HG03521 (cell line): ENCODE data around the gene NRROS.
"Not testable (repeated sequence)": the region's sequence is repeated elsewhere in the genome, so short reads cannot be mapped to it uniquely, and the experiment has no call there.

Experiments
- ATAC-seq: cut with Tn5 transposase; IDR thresholded peaks from one replicate; pipeline ENCODE4 v1.9.1; 2021; ENCODE audit warnings: mild to moderate bottlenecking, moderate library complexity; ENCODE audit not compliant: unreplicated experiment

Gene NRROS

DNA sequence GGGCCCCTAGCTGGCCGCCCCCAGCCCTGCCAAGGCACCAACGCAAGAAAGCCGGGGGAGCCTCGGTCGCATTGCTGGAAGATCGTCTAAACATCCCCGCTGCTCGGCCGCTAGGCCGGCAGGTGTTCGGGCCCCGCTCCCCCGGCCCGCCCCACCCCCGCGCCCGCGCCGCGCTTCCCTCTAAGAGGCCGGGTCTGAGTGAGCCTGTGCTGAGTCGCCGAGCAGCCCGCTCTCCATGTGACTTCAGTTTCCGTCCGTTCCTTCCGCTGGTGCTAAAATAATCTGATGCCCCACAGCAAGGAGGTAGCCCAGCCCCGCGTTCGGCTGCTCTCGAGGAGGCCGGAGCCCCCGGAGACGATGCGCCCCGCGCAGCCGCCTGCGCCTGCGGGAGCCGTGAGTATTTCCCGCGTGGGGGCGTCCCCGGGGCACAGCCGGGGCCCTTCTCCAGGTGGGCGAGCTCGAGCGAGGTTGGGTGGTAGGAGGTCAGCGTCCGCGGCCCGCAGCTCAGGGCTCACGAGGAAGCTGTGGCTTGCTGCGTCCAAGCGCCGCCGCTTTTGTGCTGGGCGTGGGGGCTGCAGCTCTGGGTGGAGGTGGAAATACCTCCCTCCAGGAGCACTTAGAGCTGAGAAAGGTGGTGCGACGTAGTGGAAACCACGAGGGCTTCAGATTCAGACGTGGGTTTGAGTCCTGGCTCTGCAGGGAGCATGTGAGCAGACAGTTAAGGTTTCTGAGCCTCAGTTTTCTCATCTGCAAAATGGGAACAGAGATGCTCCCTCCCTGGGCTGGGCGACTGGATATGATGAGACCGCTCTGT lies at the start of gene NRROS:
Gene NRROS (plus strand): TSS at position 212 of the 814 bp plus-strand sequence. CDS start 14,846 bp downstream, outside the sequence.
- peak; percentile 27 for ATAC-seq

DNA sequence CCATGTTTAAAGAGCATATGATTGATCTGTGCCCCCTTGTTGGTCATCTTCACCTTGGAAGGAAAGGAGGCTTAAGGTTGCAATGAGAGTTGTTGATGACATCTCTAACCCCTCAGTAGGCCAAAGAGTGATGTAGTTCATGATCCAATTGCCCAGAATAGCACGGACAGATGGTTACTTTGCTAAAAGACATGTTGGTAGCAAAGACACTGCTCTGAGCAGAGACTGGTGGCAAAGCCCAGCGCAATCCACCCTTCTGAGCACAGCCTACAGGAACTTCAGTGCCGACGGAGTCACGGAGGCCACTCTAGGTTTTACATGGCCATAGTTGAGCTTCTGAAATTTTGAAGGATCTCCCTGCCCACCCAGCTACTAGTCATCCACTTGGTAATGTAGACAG lies 49.2 kb upstream of the NRROS start:
- ATAC-seq, result no peak

DNA sequence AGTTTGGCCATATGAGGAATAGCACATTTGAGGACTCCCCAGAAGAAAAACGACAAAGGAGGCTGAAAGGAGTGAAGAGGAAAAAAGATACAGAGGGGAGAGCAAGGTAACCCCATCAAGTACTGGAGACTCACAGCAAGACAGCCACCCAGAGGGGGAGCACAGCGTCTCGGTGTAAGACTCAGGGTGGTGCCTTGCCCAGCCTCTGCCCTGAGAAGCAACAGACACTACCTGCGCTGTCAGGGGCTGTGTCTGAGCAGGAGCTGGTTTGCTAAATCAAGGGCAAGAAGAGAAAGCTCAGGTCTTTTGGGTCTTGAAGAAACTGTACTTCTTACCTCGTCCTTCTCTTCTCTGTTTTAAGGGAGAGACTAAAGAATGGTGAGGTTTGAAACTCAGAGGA lies 43.1 kb upstream of the NRROS start:
- no peak for ATAC-seq

DNA sequence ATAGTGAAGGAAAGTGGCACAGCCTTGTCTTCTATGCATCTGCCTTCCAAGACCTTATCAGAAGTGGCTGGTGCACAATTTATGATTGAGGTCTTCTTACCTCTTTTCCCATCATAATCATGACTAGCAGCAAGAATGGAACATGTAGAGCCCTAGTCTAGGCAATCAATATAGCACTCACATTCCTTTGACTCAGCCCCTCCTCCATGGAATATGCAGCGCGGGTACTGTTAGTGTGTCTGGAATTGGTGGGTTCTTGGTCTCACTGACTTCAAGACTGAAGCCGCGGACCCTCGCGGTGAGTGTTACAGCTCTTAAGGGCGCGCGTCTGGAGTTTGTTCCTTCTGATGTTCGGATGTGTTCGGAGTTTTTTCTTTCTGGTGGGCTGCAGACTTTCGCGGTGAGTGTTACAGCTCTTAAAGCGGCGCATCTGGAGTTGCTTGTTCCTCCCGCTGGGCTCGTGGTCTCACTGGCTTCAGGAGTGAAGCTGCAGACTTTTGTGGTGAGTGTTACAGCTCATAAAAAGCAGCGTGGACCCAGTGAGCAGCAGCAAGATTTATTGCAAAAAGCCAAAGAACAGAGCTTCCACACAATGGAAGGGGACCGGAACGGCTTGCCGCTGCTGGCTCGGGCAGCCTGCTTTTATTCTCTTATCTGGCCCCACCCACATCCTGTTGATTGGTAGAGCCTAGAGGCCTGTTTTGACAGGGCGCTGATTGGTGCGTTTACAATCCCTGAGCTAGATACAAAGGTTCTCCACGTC lies 41.3 kb upstream of the NRROS start:
- ATAC-seq, result not testable (repeated sequence)

DNA sequence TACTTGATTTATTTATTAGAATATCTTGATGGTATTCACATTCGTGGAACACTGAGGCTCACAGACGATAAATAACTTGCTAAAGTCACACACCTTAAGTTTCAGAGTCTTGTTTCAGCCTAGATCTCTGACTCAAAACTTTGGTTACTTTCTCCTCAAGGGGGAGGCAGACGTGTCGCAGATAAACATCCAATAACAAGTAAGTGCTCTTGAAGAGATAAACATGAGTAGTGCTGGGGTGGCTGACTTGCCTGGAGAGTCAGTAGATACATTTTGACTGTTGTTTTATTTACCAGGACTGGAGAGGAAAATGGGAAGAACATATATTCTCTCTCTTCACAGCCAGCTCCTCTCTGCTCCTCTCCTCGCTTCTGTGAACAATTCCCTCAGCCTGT lies 39.8 kb upstream of the NRROS start:
- no peak for ATAC-seq

DNA sequence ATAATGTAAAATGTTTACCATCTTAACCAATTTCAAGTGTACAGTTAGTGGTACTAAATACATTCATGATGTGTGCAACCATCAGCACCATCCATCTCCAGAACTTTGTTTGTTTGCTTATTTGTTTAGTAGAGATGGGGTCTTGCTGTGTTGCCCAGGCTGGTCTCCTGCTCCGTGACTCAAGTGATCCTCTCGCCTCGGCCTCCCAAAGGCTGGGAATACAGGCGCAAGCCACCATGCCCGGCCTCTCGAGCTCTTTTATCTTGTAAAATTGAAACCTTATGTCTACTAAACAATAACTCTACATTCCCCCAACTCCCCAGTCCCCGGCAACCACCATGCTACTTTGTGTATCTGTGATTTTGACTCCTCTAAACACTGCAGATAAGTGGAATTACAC lies 39.1 kb upstream of the NRROS start:
- ATAC-seq, result no peak

DNA sequence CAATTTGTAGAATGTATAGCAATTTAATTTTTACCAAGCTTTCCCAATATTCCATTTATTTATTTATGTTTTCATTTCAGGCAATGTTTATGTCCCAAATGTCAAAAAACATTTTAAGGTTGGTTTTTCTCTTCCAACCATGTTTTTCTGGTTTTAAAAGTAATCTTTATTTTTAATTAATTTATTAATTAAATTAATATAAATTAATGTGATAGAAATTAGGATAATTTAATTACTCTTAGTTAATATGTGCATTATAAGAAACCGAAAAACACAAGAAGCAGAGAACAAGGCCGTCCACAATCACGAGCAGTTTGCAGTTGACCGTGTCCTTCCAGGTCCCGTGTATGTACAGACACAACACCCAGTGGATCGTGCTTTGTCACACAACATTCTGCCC lies 36.8 kb upstream of the NRROS start:
- no peak for ATAC-seq

DNA sequence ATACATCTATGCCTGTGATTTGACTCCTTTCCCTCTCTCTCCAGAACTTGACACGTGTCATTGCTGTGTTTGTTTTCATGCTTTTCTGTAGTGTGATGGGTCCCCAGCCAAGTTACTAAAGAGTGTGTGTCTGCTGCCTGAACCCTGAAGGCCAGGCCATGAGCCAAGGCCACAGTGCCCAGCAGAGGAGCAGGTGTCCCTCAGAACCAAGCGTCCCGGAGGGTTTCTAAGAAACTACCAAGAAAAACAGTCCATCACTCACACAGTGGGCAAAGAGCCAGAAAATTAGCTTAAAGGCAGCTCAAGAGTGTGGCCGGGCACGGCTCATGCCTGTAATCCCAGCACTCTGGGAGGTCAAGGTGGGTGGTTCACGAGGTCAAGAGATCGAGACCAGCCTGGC lies 35.8 kb upstream of the NRROS start:
- ATAC-seq, result no peak

DNA sequence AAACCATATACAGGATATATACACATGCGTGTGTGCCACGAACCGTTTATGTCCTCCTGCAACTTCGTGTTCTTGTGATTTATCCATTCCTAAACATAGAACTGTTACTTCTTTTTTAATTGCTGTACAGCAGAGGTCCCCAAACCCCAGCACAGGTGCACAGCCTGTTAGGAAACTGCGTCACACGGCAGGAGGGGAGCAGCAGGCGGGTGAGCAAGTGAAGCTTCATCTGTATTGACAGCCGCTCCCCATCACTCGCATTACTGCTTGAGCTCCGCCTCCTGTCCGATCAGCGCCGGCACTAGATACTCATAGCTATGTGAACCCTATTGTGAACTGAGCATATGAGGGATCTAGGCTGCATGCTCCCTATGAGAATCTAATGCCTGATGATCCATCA lies 34.9 kb upstream of the NRROS start:
- ATAC-seq, result no peak

DNA sequence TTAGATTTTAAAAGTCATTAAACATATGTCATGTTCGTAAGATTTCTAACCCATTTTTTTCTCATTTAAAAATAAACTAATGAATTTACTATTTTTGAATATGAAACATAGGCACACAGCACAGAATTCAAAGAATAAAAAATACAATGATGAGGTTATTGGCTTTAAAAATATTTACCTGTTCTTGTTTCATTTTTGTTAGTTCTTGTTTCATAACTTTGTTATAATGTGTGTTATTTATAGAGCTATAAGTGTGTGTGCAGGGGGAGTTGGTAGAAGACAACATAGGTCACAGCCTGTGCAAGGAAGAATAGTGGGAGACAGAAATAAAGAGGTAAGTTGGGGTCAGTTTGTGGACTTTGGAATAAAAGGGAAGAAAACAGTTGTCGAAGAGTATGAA lies 30.8 kb upstream of the NRROS start:
- ATAC-seq, result no peak

DNA sequence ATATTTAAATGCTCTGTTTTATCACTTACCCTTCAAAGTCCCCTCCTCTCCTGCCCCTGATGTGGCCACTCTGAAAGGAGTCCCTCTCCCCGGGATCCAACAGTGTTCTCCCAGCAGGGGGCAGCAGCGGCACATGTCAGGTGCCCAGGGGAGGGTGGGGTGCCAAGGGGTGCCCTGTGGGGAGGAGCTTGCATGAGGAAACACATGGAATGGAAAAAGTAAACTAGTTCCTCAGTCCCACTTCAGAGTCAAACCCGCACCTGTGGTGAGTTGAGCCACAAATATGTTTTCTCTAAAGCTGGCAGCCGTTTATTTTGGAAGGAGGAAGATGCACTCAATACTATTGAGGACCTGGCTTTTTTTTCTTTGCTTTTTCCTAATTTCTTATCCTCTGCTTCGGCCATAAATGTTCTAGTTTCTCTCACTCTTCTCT lies 30.1 kb upstream of the NRROS start:
- ATAC-seq, result peak; percentile 85

DNA sequence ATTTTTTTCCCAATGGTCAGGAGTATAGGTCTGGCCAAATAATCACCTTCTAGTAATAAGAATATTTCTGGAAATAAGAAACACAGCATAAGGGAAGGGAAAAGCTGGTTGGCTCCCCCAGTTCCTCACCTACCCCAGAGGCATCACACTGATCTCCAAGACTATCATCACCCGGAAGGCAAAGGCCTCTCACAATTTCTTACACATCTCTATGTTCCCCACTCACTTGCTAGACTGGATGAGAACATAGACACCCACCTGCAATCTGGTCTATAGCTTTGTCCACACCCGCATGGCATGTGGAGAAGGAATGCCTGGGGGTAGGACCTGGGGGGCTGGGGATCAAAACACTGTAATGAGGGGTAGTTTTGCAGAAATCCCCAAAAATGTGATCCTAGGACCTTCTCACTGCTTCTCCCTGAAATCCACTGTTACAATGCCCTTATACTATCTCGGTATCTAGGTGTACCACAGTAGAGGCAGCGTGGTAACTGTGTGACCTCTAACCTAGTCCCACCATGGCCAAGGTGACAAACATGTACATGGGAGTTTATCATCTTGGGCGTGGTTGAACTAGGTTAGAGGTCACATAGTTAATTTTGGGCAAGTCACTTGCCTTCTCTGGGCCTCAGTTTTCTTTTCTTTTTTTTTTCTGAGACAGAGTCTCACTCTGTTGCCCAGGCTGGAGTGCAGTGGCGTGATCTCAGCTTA lies 29.5 kb upstream of the NRROS start:
- ATAC-seq, result no peak

DNA sequence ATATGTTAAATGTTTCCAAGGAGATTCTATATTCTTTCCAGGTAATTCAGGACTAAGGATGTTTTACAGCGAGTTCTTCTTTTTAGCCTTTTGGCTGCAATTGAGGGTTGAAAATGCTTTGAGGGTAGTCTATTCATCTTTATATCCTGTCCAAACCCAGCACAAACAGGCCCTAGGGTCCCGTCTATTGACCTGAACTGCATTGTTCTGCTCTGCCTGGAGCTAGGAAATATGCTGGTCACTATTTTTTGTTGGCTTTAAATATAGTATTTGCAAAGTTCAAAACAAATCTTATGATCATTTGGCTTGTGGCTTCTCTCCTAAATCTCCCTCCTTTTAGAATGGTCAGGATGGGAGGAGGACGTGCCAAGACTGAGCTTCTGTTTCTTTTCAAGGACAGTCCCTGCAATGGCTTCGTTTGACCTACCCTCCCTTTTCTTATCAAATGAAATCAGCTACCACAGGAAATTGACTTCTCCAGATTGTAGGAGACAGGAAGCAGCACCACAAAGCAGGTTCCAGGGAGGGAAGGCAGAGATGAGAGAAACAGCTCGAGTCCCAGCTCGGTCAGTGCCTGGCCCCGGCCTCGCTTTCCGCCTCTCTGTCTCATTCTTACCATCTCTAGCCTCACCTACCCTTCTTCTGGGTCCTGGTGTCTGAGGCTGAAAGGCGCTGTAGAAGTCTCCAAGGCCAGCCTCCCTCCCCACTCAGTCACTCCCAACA lies 27.6 kb upstream of the NRROS start:
- ATAC-seq, result no peak

DNA sequence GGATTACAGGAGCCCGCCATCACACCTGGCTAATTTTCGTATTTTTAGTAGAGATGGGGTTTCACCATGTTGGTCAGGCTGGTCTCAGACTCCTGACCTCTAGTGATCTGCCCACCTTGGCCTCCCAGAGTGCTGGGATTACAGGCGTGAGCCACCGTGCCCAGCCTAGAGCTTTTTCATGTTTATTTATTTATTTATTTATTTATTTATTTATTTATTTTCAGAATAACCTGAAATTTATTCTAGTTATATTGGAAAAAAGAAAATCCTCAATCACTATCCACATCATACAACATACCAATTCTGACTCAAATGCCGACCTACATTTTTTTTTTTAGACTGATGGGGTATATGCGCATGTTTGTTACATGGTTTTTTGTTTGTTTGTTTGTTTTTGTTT lies 24.3 kb upstream of the NRROS start:
- ATAC-seq, result not testable (repeated sequence)

DNA sequence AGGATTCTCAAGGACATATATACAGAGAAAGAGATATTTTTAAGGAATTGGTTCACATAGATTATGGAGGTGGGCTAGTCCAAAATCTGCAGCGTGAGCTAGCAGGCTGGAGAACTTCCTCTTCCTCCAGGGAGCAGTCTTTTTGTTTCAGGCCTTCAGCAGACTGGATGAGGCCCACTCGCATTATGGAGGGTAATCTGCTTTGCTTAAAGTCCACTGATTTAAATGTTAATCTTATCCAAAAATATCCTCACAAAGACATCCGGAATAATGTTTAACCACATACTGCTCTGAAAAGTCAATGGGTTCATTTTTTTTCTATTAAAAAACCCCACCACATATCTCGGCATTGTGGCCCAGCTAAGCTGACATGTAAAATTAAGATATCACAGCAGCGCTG lies 22.2 kb upstream of the NRROS start:
- no peak for ATAC-seq

DNA sequence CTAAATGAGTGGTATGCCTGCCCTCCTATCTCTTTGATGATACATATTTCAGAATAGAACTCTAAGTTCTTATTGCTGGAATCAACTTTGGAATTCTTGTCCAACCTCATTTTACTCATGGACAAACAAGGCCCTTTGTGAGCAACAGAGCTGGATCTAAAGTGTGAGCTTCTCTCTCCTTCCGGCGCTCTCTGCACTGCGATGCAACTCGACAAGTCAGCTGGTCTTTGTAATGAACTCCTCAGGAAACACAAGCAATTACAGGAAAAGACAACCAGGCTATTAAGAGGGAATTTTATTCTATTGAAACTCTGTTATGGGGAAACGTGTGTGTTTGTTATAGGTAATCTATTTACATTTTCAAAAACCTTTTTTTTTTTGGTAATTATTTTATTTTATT lies 20.3 kb upstream of the NRROS start:
- ATAC-seq, result no peak

DNA sequence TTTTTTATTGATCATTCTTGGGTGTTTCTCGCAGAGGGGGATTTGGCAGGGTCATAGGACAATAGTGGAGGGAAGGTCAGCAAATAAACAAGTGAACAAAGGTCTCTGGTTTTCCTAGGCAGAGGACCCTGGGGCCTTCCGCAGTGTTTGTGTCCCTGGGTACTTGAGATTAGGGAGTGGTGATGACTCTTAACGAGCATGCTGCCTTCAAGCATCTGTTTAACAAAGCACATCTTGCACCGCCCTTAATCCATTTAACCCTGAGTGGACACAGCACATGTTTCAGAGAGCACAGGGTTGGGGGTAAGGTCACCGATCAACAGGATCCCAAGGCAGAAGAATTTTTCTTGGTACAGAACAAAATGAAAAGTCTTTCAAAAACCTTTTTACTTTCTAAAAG lies 19.9 kb upstream of the NRROS start:
- not testable (repeated sequence) for ATAC-seq

DNA sequence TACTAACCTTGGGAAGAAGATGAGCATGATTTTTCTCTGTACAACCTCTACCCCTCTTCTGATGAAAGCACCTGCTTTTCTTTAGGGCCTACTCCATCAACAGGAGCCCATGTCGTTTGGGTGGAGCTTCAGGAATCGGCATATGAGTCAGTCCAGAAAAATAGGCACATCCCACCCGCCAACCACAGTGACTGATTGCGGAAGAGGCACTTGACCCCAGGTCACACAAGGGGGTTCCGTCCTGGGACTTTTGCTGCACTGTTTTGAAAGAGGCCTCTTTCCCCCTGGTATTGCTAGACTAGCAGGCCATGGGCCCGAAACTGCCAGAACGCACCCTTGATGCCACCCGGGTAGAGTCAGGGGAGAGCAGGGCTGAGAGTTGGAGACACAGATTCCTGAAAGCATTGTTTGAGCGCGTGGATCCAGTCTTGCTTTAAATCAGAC lies 19.3 kb upstream of the NRROS start:
- no peak for ATAC-seq

DNA sequence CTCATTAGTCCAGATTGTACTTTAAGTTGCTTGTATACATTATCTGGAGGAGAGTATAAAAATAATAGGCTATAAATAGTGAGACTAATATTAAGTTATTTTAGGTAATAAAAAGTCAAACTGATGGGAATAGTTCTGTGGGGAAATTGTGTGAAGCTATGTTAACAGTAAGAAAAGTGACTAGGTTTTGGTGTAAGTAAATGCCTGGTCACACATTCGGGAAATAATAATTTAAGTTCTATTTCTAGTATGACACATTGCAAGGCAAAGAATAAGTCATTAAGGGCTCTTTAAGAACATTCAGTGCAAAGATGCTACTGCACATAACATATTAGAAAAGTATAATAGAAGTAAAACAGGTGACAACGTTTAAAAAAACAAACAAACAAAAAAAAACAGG lies 18.8 kb upstream of the NRROS start:
- ATAC-seq, result no peak

DNA sequence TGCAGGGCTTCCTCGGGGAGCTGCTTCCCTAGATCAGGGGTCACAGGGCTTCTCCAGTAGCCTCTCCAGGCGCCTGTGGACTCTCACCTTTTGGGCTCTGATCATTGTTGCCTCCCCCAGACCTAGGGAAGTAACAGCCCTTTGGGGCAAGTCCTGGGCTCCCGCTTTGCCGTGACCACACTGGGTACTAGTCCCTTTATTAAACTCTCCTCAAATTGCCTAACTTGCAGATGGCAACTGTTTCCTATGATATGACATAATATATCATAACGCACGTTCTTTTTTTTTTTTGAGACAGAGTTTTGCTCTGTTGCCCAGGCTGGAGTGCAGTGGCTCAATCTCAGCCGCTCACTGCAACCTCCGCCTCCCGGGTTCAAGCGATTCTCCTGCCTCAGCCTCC lies 17.9 kb upstream of the NRROS start:
- ATAC-seq, result no peak
